HG03378 (cell line): ENCODE measurements around the gene TMEM259.

Experiments used
- ATAC-seq: cut with Tn5 transposase; IDR thresholded peaks from one replicate; pipeline ENCODE4 v1.9.1; 2021; ENCODE audit warnings: mild to moderate bottlenecking, moderate library complexity; ENCODE audit not compliant: unreplicated experiment

The TMEM259 gene

GRCh38 chr19:1055886-1056620, 35.1 kb upstream of the TMEM259 start:
- ATAC-seq: no peak

GRCh38 chr19:1055028-1055425, 34.1 kb upstream of the TMEM259 start:
- no peak for ATAC-seq

DNA sequence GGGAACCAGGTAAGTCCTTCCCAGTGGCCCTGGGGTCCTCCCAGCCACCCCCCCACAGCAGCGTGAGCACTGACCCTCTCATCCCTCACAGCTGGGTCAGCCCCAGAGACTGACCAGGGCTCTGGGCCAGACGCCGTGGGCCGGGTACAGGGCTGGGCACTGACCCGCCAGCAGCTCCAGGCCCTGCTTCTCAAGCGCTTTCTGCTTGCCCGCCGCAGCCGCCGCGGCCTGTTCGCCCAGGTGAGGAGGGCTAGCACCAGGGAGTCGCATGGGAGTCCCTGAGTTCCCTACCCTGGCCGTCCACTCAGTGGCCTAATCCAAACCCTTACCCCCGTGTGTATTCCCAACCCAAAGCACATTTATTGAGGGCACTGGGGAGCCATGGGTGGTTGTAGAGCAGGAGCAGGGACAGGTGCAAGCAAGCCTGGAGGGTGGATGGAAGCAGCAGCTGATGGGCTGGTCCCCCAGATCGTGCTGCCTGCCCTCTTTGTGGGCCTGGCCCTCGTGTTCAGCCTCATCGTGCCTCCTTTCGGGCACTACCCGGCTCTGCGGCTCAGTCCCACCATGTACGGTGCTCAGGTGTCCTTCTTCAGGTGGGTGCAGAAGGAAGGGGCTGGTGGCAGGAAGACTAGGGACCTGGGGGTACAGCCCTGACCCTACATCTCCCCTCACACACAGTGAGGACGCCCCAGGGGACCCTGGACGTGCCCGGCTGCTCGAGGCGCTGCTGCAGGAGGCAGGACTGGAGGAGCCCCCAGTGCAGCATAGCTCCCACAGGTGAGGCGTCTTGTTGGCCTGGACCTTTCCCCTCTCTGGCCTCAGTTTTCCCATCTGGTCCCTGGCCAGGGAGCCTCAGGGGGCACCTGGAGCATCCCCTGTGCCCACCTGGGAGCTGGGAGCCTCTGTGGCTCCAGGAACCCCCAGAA, 33.4 kb upstream of the TMEM259 start:
- no peak for ATAC-seq

- no peak for ATAC-seq
These were observed 32.5 kb upstream of the TMEM259 start for GRCh38 chr19:1053176-1054101.

- no peak for ATAC-seq
These were observed 31.5 kb upstream of the TMEM259 start for GRCh38 chr19:1052349-1052975.

- no peak for ATAC-seq
These were observed 30.9 kb upstream of the TMEM259 start for GRCh38 chr19:1051791-1052190.

- no peak for ATAC-seq
These were observed 30.3 kb upstream of the TMEM259 start for GRCh38 chr19:1050989-1051788.

- no peak for ATAC-seq
These were observed 28.9 kb upstream of the TMEM259 start for GRCh38 chr19:1049800-1050199.

- ATAC-seq: no peak
These were observed 28.2 kb upstream of the TMEM259 start for GRCh38 chr19:1049106-1049505.

DNA sequence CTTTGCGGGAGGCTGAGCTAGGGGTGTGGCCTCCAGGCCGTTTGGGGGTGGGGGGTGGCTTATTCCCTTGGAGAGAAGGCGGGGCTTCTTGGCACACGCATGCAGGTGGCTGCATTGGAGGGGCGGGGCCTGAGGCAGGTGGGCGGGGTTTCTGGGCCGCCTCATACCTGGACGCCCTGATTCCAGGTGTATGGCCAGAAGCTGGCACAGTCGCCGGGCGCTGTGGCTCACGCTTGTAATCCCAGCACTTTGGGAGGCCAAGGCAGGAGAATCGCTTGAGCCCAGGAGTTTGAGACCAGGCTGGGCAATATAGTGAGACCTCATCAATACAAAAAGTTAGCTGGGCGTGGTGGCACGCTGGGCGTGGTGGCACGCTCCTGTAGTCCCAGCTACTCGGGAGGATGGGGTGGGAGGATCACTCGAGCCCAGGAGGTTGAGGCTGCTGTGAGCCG, 26.8 kb upstream of the TMEM259 start:
- no peak for ATAC-seq

- no peak for ATAC-seq
These were observed 26.1 kb upstream of the TMEM259 start for GRCh38 chr19:1046836-1047695.

DNA sequence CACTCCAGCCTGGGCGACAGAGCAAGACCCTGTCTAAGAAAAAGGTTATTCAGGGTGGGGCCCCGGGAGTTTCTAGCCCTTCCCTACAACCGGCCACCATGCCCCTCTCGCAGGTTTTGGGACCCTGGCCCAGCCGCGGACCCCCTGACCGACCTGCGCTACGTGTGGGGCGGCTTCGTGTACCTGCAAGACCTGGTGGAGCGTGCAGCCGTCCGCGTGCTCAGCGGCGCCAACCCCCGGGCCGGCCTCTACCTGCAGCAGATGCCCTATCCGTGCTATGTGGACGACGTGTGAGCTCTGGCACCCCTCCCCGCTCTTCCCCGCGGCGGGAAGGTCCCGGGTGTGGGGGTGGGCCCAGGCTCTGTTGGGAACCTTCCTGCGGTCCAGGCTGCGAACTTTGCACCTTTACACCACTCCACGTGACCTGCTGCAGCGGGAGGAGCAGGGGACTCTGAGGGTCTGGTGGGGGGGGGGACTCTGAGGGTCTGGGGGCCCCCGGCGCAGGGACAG, 25.2 kb upstream of the TMEM259 start:
- ATAC-seq: no peak

DNA sequence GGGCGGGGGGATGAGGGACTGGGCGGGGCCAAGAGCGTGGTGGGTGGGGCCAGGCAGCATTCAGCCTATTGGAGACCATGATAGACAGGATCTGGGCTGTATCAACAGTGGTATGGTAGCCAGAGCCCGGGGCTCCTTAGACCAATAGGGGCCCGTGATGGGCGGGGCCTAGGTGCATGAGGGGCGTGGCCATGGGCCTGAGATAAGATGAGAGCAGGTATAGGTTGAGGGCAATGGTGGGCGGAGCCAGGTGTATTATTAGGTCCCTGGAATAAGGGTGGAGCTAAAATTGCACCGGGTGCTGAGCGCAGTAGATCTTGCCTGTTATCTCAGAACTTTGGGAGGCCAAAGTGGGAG, 24.3 kb upstream of the TMEM259 start:
- ATAC-seq: no peak

- ATAC-seq: no peak
These were observed 22.0 kb upstream of the TMEM259 start for GRCh38 chr19:1042689-1043511.

- no peak for ATAC-seq
These were observed 21.1 kb upstream of the TMEM259 start for GRCh38 chr19:1041835-1042685.

- no peak for ATAC-seq
These were observed 20.4 kb upstream of the TMEM259 start for GRCh38 chr19:1041272-1041834.
